ENCODE measurements around the gene HADHA. TPM values are rescaled to one million over a fixed set of nuclear protein-coding genes. Genes with fewer than 3 reads are reported as not detected.

Gene HADHA
- total and polyA plus RNA-seq, 2 donors (not counting 1 experiment from before 2014, with no cell fraction given): 155 to 162 TPM

DNA sequence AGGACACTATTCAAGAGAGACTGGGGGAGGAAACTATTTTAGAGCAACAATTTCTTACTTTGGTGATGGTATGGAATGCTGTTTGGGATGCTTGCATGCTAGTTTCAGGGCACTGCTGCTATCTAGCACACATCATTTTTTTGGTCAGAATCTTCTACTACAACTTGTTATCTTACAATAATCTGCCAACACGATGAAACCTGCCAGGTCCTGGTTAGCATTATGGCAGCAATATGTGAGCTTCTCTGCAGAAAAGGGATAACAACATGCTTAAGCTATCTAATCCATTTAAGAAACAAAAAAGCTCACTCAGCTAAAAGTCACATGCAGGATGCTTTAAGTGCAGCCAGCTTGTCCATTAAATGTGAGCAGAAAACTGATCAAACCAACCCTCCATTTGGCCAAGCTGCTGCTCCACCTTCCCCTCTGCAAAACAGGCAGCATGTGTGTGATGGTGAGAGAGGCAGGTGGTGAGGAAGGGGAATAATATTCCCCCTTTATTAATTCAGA, 41.4 kb downstream of the HADHA start:
- Histone ChIP-seq H2AFZ (ENCODE audit: low read length) (no peak overlapping the region), H3K79me2 (ENCODE audit: control insufficient read depth, insufficient read depth, low read length) (no peaks in the 10 kb centered on the region), H4K20me1 (ENCODE audit: control insufficient read depth, extremely low read depth, insufficient read depth, low read length) (no peaks in the 10 kb centered on the region), H3K9ac (ENCODE audit: insufficient read depth, low read length) (no peak overlapping the region), H3K9me3 (ENCODE audit: control insufficient read depth, insufficient read depth, low read depth, low read length) (no peaks in the 10 kb centered on the region), H3K4me1 (ENCODE audit: control insufficient read depth, extremely low read depth, insufficient read depth, low read length) (no peaks in the 10 kb centered on the region), H3K4me3 (replicated peaks in 1 of 4; ENCODE audit: control extremely low read depth in 1 of 4, insufficient read depth in 1 of 4, low read depth in 3 of 4, low read length in 4 of 4) (no peak overlapping the region), H3K4me2 (ENCODE audit: extremely low read depth, insufficient read depth, low read length) (no peak overlapping the region), H3K27ac (ENCODE audit: insufficient read depth, low read length) (no peak overlapping the region), H3K36me3 (ENCODE audit: control insufficient read depth, insufficient read depth, low read length) (peaks cover 6% of the 10 kb centered on the region), H3K27me3 (ENCODE audit: control insufficient read depth, insufficient read depth, low read length) (no peaks in the 10 kb centered on the region)
- no peak for DNase-seq (ENCODE audit: low read depth in 2 of 2)
- TF ChIP-seq, protein P1, sequence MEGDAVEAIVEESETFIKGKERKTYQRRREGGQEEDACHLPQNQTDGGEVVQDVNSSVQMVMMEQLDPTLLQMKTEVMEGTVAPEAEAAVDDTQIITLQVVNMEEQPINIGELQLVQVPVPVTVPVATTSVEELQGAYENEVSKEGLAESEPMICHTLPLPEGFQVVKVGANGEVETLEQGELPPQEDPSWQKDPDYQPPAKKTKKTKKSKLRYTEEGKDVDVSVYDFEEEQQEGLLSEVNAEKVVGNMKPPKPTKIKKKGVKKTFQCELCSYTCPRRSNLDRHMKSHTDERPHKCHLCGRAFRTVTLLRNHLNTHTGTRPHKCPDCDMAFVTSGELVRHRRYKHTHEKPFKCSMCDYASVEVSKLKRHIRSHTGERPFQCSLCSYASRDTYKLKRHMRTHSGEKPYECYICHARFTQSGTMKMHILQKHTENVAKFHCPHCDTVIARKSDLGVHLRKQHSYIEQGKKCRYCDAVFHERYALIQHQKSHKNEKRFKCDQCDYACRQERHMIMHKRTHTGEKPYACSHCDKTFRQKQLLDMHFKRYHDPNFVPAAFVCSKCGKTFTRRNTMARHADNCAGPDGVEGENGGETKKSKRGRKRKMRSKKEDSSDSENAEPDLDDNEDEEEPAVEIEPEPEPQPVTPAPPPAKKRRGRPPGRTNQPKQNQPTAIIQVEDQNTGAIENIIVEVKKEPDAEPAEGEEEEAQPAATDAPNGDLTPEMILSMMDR (conservative IDR thresholded peaks at IDR 0.05 in 1 of 2, IDR thresholded peaks at IDR 0.05 in 1 of 2; ENCODE audit: low read depth in 1 of 2, low read length in 2 of 2): no peak
- TF ChIP-seq EZH2 (IDR thresholded peaks at IDR 0.05; ENCODE audit: low read length, missing control alignments): no peak

DNA sequence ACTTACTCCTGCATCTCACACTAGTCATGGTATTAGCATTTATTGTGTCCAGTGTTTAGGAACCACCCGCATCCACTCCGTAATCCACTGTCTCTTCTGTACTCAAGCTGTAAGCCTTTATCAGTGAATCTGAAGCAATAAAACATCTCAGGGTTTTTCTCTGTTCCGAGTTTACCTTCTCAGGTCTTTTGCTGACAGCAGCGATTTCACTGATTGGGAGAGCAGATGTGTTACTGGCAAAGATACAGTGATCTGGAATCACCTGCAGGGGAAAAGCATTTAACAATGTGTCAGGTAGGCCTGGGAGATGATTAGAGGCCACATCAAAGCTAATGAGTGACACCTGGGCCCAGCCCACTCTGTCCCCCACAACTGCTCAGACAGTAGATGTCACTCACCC, 46.9 kb downstream of the HADHA start:
- no peaks in the 10 kb centered on the region for H3K27me3 ChIP-seq (ENCODE audit: control insufficient read depth, insufficient read depth, low read length)
- H3K4me2 ChIP-seq (ENCODE audit: extremely low read depth, insufficient read depth, low read length): no peak overlapping the region
- no peak overlapping the region for H2AFZ ChIP-seq (ENCODE audit: low read length)
- H3K9ac ChIP-seq (ENCODE audit: insufficient read depth, low read length): no peak overlapping the region
- H3K36me3 ChIP-seq (ENCODE audit: control insufficient read depth, insufficient read depth, low read length): peaks cover 29% of the 10 kb centered on the region
- H3K79me2 ChIP-seq (ENCODE audit: control insufficient read depth, insufficient read depth, low read length): no peaks in the 10 kb centered on the region
- no peaks in the 10 kb centered on the region for H3K9me3 ChIP-seq (ENCODE audit: control insufficient read depth, insufficient read depth, low read depth, low read length)
- TF ChIP-seq EZH2 (IDR thresholded peaks at IDR 0.05; ENCODE audit: low read length, missing control alignments): no peak
- TF ChIP-seq, protein P1 (conservative IDR thresholded peaks at IDR 0.05 in 1 of 2, IDR thresholded peaks at IDR 0.05 in 1 of 2; ENCODE audit: low read depth in 1 of 2, low read length in 2 of 2): no peak
- H3K4me1 ChIP-seq (ENCODE audit: control insufficient read depth, extremely low read depth, insufficient read depth, low read length): no peaks in the 10 kb centered on the region
- DNase-seq (ENCODE audit: low read depth in 2 of 2): no peak
- H3K4me3 ChIP-seq (replicated peaks in 1 of 4; ENCODE audit: control extremely low read depth in 1 of 4, insufficient read depth in 1 of 4, low read depth in 3 of 4, low read length in 4 of 4): no peak overlapping the region
- H4K20me1 ChIP-seq (ENCODE audit: control insufficient read depth, extremely low read depth, insufficient read depth, low read length): no peaks in the 10 kb centered on the region
- H3K27ac ChIP-seq (ENCODE audit: insufficient read depth, low read length): no peak overlapping the region

DNA sequence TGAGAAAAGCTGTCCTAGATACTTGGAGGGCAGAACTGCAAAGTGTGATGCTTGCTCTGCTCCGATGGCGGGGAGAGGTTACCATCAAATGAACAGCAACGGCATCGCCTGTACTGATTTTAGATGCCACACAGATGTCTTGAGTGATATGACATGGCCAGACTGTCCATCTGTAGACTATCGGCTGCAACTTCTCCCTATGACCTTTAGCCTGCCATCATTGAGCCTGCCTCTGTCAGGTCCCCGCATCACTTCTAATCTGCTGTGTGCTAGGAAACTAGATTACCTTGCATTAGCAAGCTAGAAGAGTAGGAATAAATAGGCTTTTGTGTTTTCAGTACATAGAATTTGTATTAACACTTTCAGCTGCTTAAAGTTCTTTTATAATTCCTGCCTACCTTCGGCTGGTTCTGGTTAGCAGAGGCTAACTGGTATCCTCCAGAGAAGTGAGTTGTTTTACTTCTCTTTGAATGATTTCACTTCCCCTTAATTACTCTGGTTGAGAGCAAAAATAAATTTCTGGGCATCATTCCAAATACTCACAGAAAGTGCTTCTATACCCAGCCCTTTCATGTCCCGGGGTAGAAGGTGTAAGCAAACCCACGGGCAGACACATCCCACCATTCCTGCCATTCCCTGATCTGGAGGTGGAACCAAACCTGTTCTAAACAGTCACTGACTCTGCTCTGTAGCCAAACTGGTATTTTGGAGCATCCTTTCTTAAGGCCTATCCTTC, 47.6 kb downstream of the HADHA start:
- no peaks in the 10 kb centered on the region for H3K4me1 ChIP-seq (ENCODE audit: control insufficient read depth, extremely low read depth, insufficient read depth, low read length)
- no peaks in the 10 kb centered on the region for H4K20me1 ChIP-seq (ENCODE audit: control insufficient read depth, extremely low read depth, insufficient read depth, low read length)
- peaks cover 29% of the 10 kb centered on the region for H3K36me3 ChIP-seq (ENCODE audit: control insufficient read depth, insufficient read depth, low read length)
- TF ChIP-seq EZH2 (IDR thresholded peaks at IDR 0.05; ENCODE audit: low read length, missing control alignments): no peak
- TF ChIP-seq, protein P1 (conservative IDR thresholded peaks at IDR 0.05 in 1 of 2, IDR thresholded peaks at IDR 0.05 in 1 of 2; ENCODE audit: low read depth in 1 of 2, low read length in 2 of 2): no peak
- no peak overlapping the region for H3K27ac ChIP-seq (ENCODE audit: insufficient read depth, low read length)
- DNase-seq (ENCODE audit: low read depth in 2 of 2): no peak
- H3K4me3 ChIP-seq (replicated peaks in 1 of 4; ENCODE audit: control extremely low read depth in 1 of 4, insufficient read depth in 1 of 4, low read depth in 3 of 4, low read length in 4 of 4): no peak overlapping the region
- H3K4me2 ChIP-seq (ENCODE audit: extremely low read depth, insufficient read depth, low read length): no peak overlapping the region
- H3K9me3 ChIP-seq (ENCODE audit: control insufficient read depth, insufficient read depth, low read depth, low read length): no peaks in the 10 kb centered on the region
- H3K79me2 ChIP-seq (ENCODE audit: control insufficient read depth, insufficient read depth, low read length): no peaks in the 10 kb centered on the region
- no peak overlapping the region for H3K9ac ChIP-seq (ENCODE audit: insufficient read depth, low read length)
- H3K27me3 ChIP-seq (ENCODE audit: control insufficient read depth, insufficient read depth, low read length): no peaks in the 10 kb centered on the region
- H2AFZ ChIP-seq (ENCODE audit: low read length): no peak overlapping the region
